ENCODE data around the gene CYSLTR2.

The CYSLTR2 gene

DNA sequence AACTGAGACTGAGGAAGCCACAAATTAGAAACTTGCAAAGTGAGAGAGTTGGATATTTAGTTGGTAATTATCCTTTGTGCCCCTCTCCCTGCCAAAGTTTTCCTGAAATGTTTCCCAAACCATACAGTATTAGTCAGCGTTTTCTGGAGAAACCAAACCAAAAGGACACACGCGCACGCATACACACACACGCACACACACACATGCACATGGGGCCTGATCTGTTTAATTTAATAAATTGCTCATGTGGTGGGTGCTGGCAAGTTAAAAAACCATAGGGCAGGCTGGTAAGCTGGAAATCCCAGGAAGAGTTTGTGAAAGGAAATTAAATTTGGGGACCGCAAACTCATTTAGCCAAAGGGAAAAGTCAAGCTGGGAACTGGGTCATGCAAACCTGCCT, 11.7 kb upstream of the CYSLTR2 start:
- Histone ChIP-seq H3K4ac (ENCODE audit: low read length) (no peak overlapping the region), H3K23ac (ENCODE audit: low read depth, low read length, poor library complexity) (no peak overlapping the region), H4K91ac (ENCODE audit: low read depth, low read length, poor library complexity) (no peak overlapping the region), H3K27me3 (ENCODE audit: control insufficient read depth in 3 of 3, insufficient read depth in 3 of 3, low read depth in 1 of 3, low read length in 3 of 3) (no peaks in the 10 kb centered on the region), H4K8ac (ENCODE audit: low read depth, low read length) (no peak overlapping the region), H2BK120ac (ENCODE audit: low read depth, low read length) (no peak overlapping the region), H3K18ac (ENCODE audit: low read length) (no peak overlapping the region), H2BK12ac (ENCODE audit: low read length) (no peak overlapping the region), H3K14ac (ENCODE audit: low read length) (no peak overlapping the region), H3K4me3 (ENCODE audit: low read length in 2 of 2) (no peak overlapping the region), H3K79me1 (ENCODE audit: low read depth, low read length) (no peaks in the 10 kb centered on the region), H3K9ac (ENCODE audit: low read depth, low read length, poor library complexity) (no peak overlapping the region), H3K9me3 (replicated peaks in 1 of 2; ENCODE audit: control insufficient read depth in 2 of 2, insufficient read depth in 1 of 2, low read depth in 1 of 2, low read length in 2 of 2) (peaks cover 0 to 1% of the 10 kb centered on the region in 2 donors), H2AK5ac (ENCODE audit: low read depth, low read length) (no peak overlapping the region), H2AFZ (ENCODE audit: low read length) (no peak overlapping the region), H3K4me2 (ENCODE audit: insufficient read depth, low read length, poor library complexity, severe bottlenecking) (no peak overlapping the region), H2BK5ac (ENCODE audit: low read length) (no peak overlapping the region), H2BK15ac (ENCODE audit: low read length) (no peak overlapping the region), H3K27ac (replicated peaks; ENCODE audit: low read length) (no peak overlapping the region), H3K36me3 (replicated peaks in 1 of 2; ENCODE audit: control insufficient read depth in 2 of 2, insufficient read depth in 2 of 2, low read length in 2 of 2) (no peaks in the 10 kb centered on the region), H3K4me1 (ENCODE audit: control insufficient read depth in 2 of 2, insufficient read depth in 1 of 2, low read depth in 1 of 2, low read length in 2 of 2) (no peaks in the 10 kb centered on the region)
- no CpG with 5 or more reads among the region's 6 CpGs for WGBS, 2 donors (ENCODE audit: extremely low coverage in 2 of 2, insufficient read length in 2 of 2, insufficient replicate concordance in 1 of 2)
- no peak for DNase-seq (ENCODE audit: low spot score)

DNA sequence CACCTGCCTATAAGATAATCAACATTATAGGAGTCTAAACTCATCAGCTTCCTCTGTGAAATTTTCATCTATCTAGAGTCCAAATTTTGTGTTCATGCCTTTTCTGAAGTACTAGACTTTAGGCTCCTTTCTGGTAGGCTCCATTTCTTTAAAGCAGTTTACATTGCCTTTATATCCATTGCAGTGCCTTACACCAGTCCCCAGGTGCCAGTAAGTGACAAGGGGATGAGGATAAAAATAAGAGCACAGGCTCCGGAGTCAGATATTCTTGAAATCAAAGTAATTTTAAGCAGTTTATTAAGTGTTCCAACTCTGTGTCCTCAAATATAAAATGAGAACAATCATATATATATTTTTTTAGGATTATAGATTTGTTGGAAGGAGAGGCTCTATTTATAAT, 10.6 kb upstream of the CYSLTR2 start:
- peaks cover 0 to 1% of the 10 kb centered on the region in 2 donors for H3K9me3 ChIP-seq (replicated peaks in 1 of 2; ENCODE audit: control insufficient read depth in 2 of 2, insufficient read depth in 1 of 2, low read depth in 1 of 2, low read length in 2 of 2)
- no peak overlapping the region for H3K14ac ChIP-seq (ENCODE audit: low read length)
- H4K91ac ChIP-seq (ENCODE audit: low read depth, low read length, poor library complexity), result no peak overlapping the region
- H3K4ac ChIP-seq (ENCODE audit: low read length), result no peak overlapping the region
- no peaks in the 10 kb centered on the region for H3K27me3 ChIP-seq (ENCODE audit: control insufficient read depth in 3 of 3, insufficient read depth in 3 of 3, low read depth in 1 of 3, low read length in 3 of 3)
- no peaks in the 10 kb centered on the region for H3K79me1 ChIP-seq (ENCODE audit: low read depth, low read length)
- no peak overlapping the region for H2BK5ac ChIP-seq (ENCODE audit: low read length)
- WGBS, 2 donors (ENCODE audit: extremely low coverage in 2 of 2, insufficient read length in 2 of 2, insufficient replicate concordance in 1 of 2), result no CpG with 5 or more reads among the region's 1 CpG
- no peak overlapping the region for H2BK12ac ChIP-seq (ENCODE audit: low read length)
- no peak overlapping the region for H3K9ac ChIP-seq (ENCODE audit: low read depth, low read length, poor library complexity)
- no peak overlapping the region for H4K8ac ChIP-seq (ENCODE audit: low read depth, low read length)
- H3K4me1 ChIP-seq (ENCODE audit: control insufficient read depth in 2 of 2, insufficient read depth in 1 of 2, low read depth in 1 of 2, low read length in 2 of 2), result no peaks in the 10 kb centered on the region
- no peak overlapping the region for H2AFZ ChIP-seq (ENCODE audit: low read length)
- no peak overlapping the region for H3K4me3 ChIP-seq (ENCODE audit: low read length in 2 of 2)
- no peak overlapping the region for H3K18ac ChIP-seq (ENCODE audit: low read length)
- no peak overlapping the region for H2BK15ac ChIP-seq (ENCODE audit: low read length)
- no peak overlapping the region for H2AK5ac ChIP-seq (ENCODE audit: low read depth, low read length)
- DNase-seq (ENCODE audit: low spot score), result no peak
- H3K27ac ChIP-seq (replicated peaks; ENCODE audit: low read length), result no peak overlapping the region
- H3K23ac ChIP-seq (ENCODE audit: low read depth, low read length, poor library complexity), result no peak overlapping the region
- no peak overlapping the region for H2BK120ac ChIP-seq (ENCODE audit: low read depth, low read length)
- no peak overlapping the region for H3K4me2 ChIP-seq (ENCODE audit: insufficient read depth, low read length, poor library complexity, severe bottlenecking)
- H3K36me3 ChIP-seq (replicated peaks in 1 of 2; ENCODE audit: control insufficient read depth in 2 of 2, insufficient read depth in 2 of 2, low read length in 2 of 2), result no peaks in the 10 kb centered on the region

GRCh38 chr13:48644141-48644540, 9.6 kb upstream of the CYSLTR2 start:
- H3K79me1 ChIP-seq (ENCODE audit: low read depth, low read length), result no peaks in the 10 kb centered on the region
- no peak overlapping the region for H4K8ac ChIP-seq (ENCODE audit: low read depth, low read length)
- H3K4me3 ChIP-seq (ENCODE audit: low read length in 2 of 2), result no peak overlapping the region
- no peak overlapping the region for H2AK5ac ChIP-seq (ENCODE audit: low read depth, low read length)
- H3K9me3 ChIP-seq (replicated peaks in 1 of 2; ENCODE audit: control insufficient read depth in 2 of 2, insufficient read depth in 1 of 2, low read depth in 1 of 2, low read length in 2 of 2), result peaks cover 0 to 1% of the 10 kb centered on the region in 2 donors
- H2BK12ac ChIP-seq (ENCODE audit: low read length), result no peak overlapping the region
- H3K18ac ChIP-seq (ENCODE audit: low read length), result no peak overlapping the region
- no peak overlapping the region for H4K91ac ChIP-seq (ENCODE audit: low read depth, low read length, poor library complexity)
- H3K4me1 ChIP-seq (ENCODE audit: control insufficient read depth in 2 of 2, insufficient read depth in 1 of 2, low read depth in 1 of 2, low read length in 2 of 2), result no peaks in the 10 kb centered on the region
- no peak overlapping the region for H3K4ac ChIP-seq (ENCODE audit: low read length)
- no peak overlapping the region for H2BK120ac ChIP-seq (ENCODE audit: low read depth, low read length)
- H3K27ac ChIP-seq (replicated peaks; ENCODE audit: low read length), result no peak overlapping the region
- no peak overlapping the region for H3K14ac ChIP-seq (ENCODE audit: low read length)
- no peak overlapping the region for H3K23ac ChIP-seq (ENCODE audit: low read depth, low read length, poor library complexity)
- no peak for DNase-seq (ENCODE audit: low spot score)
- H3K9ac ChIP-seq (ENCODE audit: low read depth, low read length, poor library complexity), result no peak overlapping the region
- no peak overlapping the region for H2BK5ac ChIP-seq (ENCODE audit: low read length)
- no CpG with 5 or more reads among the region's 5 CpGs for WGBS, 2 donors (ENCODE audit: extremely low coverage in 2 of 2, insufficient read length in 2 of 2, insufficient replicate concordance in 1 of 2)
- H3K27me3 ChIP-seq (ENCODE audit: control insufficient read depth in 3 of 3, insufficient read depth in 3 of 3, low read depth in 1 of 3, low read length in 3 of 3), result no peaks in the 10 kb centered on the region
- no peak overlapping the region for H3K4me2 ChIP-seq (ENCODE audit: insufficient read depth, low read length, poor library complexity, severe bottlenecking)
- no peaks in the 10 kb centered on the region for H3K36me3 ChIP-seq (replicated peaks in 1 of 2; ENCODE audit: control insufficient read depth in 2 of 2, insufficient read depth in 2 of 2, low read length in 2 of 2)
- no peak overlapping the region for H2AFZ ChIP-seq (ENCODE audit: low read length)
- no peak overlapping the region for H2BK15ac ChIP-seq (ENCODE audit: low read length)

DNA sequence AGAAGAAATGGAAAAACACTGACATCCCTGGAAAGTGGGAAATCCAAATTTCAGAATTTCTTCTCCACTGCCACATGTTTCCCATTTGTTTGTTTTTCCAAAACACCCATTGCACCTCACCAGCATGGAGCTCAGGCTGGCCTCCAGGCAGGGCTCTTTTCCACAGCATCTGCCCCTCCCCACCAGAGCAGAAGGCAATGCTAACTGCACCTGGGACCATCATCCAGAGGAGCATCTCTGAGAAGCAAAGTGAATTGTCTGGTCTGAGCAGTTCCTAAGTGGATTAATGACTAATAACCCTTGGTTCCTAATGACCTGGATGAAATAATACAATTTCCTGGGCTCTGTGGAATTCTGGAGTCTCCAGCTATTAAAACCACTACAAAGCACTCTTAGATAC, 8.8 kb upstream of the CYSLTR2 start:
- no peak overlapping the region for H3K4me2 ChIP-seq (ENCODE audit: insufficient read depth, low read length, poor library complexity, severe bottlenecking)
- no peak overlapping the region for H2BK120ac ChIP-seq (ENCODE audit: low read depth, low read length)
- H3K4ac ChIP-seq (ENCODE audit: low read length), result no peak overlapping the region
- H2AFZ ChIP-seq (ENCODE audit: low read length), result no peak overlapping the region
- no peak overlapping the region for H2BK5ac ChIP-seq (ENCODE audit: low read length)
- H3K27me3 ChIP-seq (ENCODE audit: control insufficient read depth in 3 of 3, insufficient read depth in 3 of 3, low read depth in 1 of 3, low read length in 3 of 3), result no peaks in the 10 kb centered on the region
- H3K36me3 ChIP-seq (replicated peaks in 1 of 2; ENCODE audit: control insufficient read depth in 2 of 2, insufficient read depth in 2 of 2, low read length in 2 of 2), result no peaks in the 10 kb centered on the region
- no peaks in the 10 kb centered on the region for H3K4me1 ChIP-seq (ENCODE audit: control insufficient read depth in 2 of 2, insufficient read depth in 1 of 2, low read depth in 1 of 2, low read length in 2 of 2)
- H3K79me1 ChIP-seq (ENCODE audit: low read depth, low read length), result no peaks in the 10 kb centered on the region
- H3K23ac ChIP-seq (ENCODE audit: low read depth, low read length, poor library complexity), result no peak overlapping the region
- H3K27ac ChIP-seq (replicated peaks; ENCODE audit: low read length), result no peak overlapping the region
- H2BK12ac ChIP-seq (ENCODE audit: low read length), result no peak overlapping the region
- no peak overlapping the region for H2AK5ac ChIP-seq (ENCODE audit: low read depth, low read length)
- no peak overlapping the region for H3K14ac ChIP-seq (ENCODE audit: low read length)
- H2BK15ac ChIP-seq (ENCODE audit: low read length), result no peak overlapping the region
- no peak overlapping the region for H3K18ac ChIP-seq (ENCODE audit: low read length)
- H3K9ac ChIP-seq (ENCODE audit: low read depth, low read length, poor library complexity), result no peak overlapping the region
- H4K8ac ChIP-seq (ENCODE audit: low read depth, low read length), result no peak overlapping the region
- DNase-seq (ENCODE audit: low spot score), result no peak
- H3K4me3 ChIP-seq (ENCODE audit: low read length in 2 of 2), result no peak overlapping the region
- H3K9me3 ChIP-seq (replicated peaks in 1 of 2; ENCODE audit: control insufficient read depth in 2 of 2, insufficient read depth in 1 of 2, low read depth in 1 of 2, low read length in 2 of 2), result peaks cover 0 to 1% of the 10 kb centered on the region in 2 donors
- H4K91ac ChIP-seq (ENCODE audit: low read depth, low read length, poor library complexity), result no peak overlapping the region
